WTC11 (cell line): ENCODE measurements around the gene THUMPD1. TPM values are rescaled to one million over a fixed set of nuclear protein-coding genes. Genes with fewer than 3 reads are reported as not detected.
"Not testable (repeated sequence)": the region's sequence is repeated elsewhere in the genome, so short reads cannot be mapped to it uniquely, and the experiment has no call there.

Experiments used
- ATAC-seq: fragments of 200-7000 bp; cut with Tn5 transposase; 2 replicates; pipeline ENCODE4 v1.10.0; 2021; ENCODE audit warnings: mild to moderate bottlenecking, moderate library complexity
- CTCF ChIA-PET: fragments of 300-600 bp; sonication (Branson Sonifier 250); formaldehyde crosslinking; loops from one replicate; lab custom pipeline; 2021; ENCODE audit warnings: antibody characterized with exemption; lab: Charles Lee
- POLR2A ChIA-PET: fragments of 350-600 bp; sonication (Branson Sonifier 250); formaldehyde crosslinking; loops from one replicate; lab custom pipeline; 2021; ENCODE audit warnings: antibody characterized with exemption; lab: Charles Lee
- DNase-seq: peaks from one replicate; pipeline ENCODE4 v3.0.0; 2021; ENCODE audit warnings: low spot score
- H3K27ac Mint-ChIP-seq: 2 replicates; pipeline ENCODE4 v1.8.0; 2021; ENCODE audit warnings: mixed read lengths
- H3K27me3 Mint-ChIP-seq: 2 replicates; pipeline ENCODE4 v1.8.0; 2021; ENCODE audit warnings: low read depth, mild to moderate bottlenecking, moderate library complexity, mixed read lengths
- H3K36me3 Mint-ChIP-seq: 2 replicates; pipeline ENCODE4 v1.8.0; 2021; ENCODE audit warnings: mixed read lengths
- H3K4me1 Mint-ChIP-seq: 2 replicates; pipeline ENCODE4 v1.8.0; 2022; ENCODE audit warnings: mixed read lengths
- H3K4me3 Mint-ChIP-seq: 2 replicates; pipeline ENCODE4 v1.8.0; 2021; ENCODE audit warnings: mild to moderate bottlenecking, moderate library complexity, mixed read lengths
- H3K9me3 Mint-ChIP-seq: 2 replicates; pipeline ENCODE4 v1.8.0; 2021; ENCODE audit warnings: mixed read lengths
- CTCF ChIP-seq: fragments of 200-600 bp; IDR thresholded peaks from 2 replicates; pipeline ENCODE4 v1.8.0; 2022; ENCODE audit warnings: antibody characterized with exemption
- E2F1 ChIP-seq: sonication (generic); formaldehyde crosslinking; IDR thresholded peaks from 2 replicates; pipeline ENCODE4 v1.8.0; 2022; ENCODE audit warnings: mild to moderate bottlenecking, missing genetic modification reagents
- ESRRA ChIP-seq: sonication (generic); formaldehyde crosslinking; IDR thresholded peaks from 2 replicates; pipeline ENCODE4 v1.8.1; 2022; ENCODE audit warnings: mild to moderate bottlenecking, missing genetic modification reagents, borderline replicate concordance
- HMGA2 ChIP-seq: fragments of 250-450 bp; sonication (Bioruptor Pico); IDR thresholded peaks from 2 replicates; pipeline ENCODE4 v1.4.0; 2021; ENCODE audit warnings: mild to moderate bottlenecking, moderate library complexity
- IRF1 ChIP-seq: sonication (generic); formaldehyde crosslinking; IDR thresholded peaks from 2 replicates; pipeline ENCODE4 v1.8.0; 2023; ENCODE audit warnings: missing genetic modification reagents
- IRF2 ChIP-seq: sonication (generic); formaldehyde crosslinking; IDR thresholded peaks from 2 replicates; pipeline ENCODE4 v1.8.0; 2022; ENCODE audit warnings: low read depth, missing genetic modification reagents, borderline replicate concordance
- JAZF1 ChIP-seq: fragments of 250-450 bp; sonication (Bioruptor Pico); IDR thresholded peaks from 2 replicates; pipeline ENCODE4 v1.9.0; 2021; ENCODE audit warnings: moderate library complexity, mild to moderate bottlenecking, inconsistent platforms
- RORB ChIP-seq: fragments of 250-450 bp; sonication (Bioruptor Pico); IDR thresholded peaks from 2 replicates; pipeline ENCODE4 v1.9.0; 2021; ENCODE audit warnings: mild to moderate bottlenecking
- TEAD4 ChIP-seq: sonication (generic); formaldehyde crosslinking; IDR thresholded peaks from 2 replicates; pipeline ENCODE4 v1.8.0; 2022; ENCODE audit warnings: mild to moderate bottlenecking, missing genetic modification reagents
- TP53 ChIP-seq: sonication (generic); formaldehyde crosslinking; IDR thresholded peaks from 2 replicates; pipeline ENCODE4 v1.8.1; 2023; ENCODE audit warnings: mild to moderate bottlenecking, missing genetic modification reagents
- ZNF138 ChIP-seq: sonication (generic); formaldehyde crosslinking; conservative IDR thresholded peaks from 2 replicates; pipeline ENCODE4 v1.8.1; 2022; ENCODE audit warnings: mild to moderate bottlenecking, moderate library complexity, missing genetic modification reagents
- ZNF671 ChIP-seq: fragments of 250-450 bp; sonication (Bioruptor Pico); IDR thresholded peaks from 2 replicates; pipeline ENCODE4 v1.8.0; 2021; ENCODE audit warnings: mild to moderate bottlenecking
- total RNA-seq: library from RNA; stranded (reverse); gene quantifications from 3 replicates; pipeline ENCODE4 v1.2.3, GENCODE V29; 2021
- TF ChIP-seq, protein P1 (sequence below): sonication (generic); formaldehyde crosslinking; IDR thresholded peaks from 2 replicates; pipeline ENCODE4 v1.8.1; 2022; ENCODE audit warnings: low read depth, missing genetic modification reagents, borderline replicate concordance
- TF ChIP-seq, protein P2 (sequence below): sonication (generic); formaldehyde crosslinking; IDR thresholded peaks from 2 replicates; pipeline ENCODE4 v1.8.1; 2023; ENCODE audit warnings: mild to moderate bottlenecking, moderate library complexity, missing genetic modification reagents
- TF ChIP-seq, protein P3 (sequence below): fragments of 250-450 bp; sonication (Bioruptor Pico); conservative IDR thresholded peaks from 2 replicates; pipeline ENCODE4 v1.9.0; 2021; ENCODE audit warnings: mild to moderate bottlenecking

THUMPD1 gene
- total RNA-seq, 1 experiment from 2014 or later: 48.5 TPM

- Mint-ChIP-seq H3K27ac (no peak overlapping the region), H3K4me3 (no peak overlapping the region), H3K4me1 (no peaks in the 10 kb centered on the region), H3K9me3 (0 out of 2 replicates have a peak, but pooled peaks cover 4% of the 10 kb centered on the region), H3K36me3 (no peaks in the 10 kb centered on the region), H3K27me3 (peaks cover under 1% of the 10 kb centered on the region)
- ChIA-PET POLR2A (no interaction called here), CTCF (no interaction called here)
- ATAC-seq (no peak), DNase-seq (no peak)
- no peak for TF ChIP-seq IRF1 (CRISPR knock-in tag)
- TF ChIP-seq JAZF1 (CRISPR knock-in tag): no peak
- TF ChIP-seq, protein P1, sequence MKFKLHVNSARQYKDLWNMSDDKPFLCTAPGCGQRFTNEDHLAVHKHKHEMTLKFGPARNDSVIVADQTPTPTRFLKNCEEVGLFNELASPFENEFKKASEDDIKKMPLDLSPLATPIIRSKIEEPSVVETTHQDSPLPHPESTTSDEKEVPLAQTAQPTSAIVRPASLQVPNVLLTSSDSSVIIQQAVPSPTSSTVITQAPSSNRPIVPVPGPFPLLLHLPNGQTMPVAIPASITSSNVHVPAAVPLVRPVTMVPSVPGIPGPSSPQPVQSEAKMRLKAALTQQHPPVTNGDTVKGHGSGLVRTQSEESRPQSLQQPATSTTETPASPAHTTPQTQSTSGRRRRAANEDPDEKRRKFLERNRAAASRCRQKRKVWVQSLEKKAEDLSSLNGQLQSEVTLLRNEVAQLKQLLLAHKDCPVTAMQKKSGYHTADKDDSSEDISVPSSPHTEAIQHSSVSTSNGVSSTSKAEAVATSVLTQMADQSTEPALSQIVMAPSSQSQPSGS (CRISPR knock-in tag): no peak
- no peak for TF ChIP-seq ZNF671 (CRISPR knock-in tag)
- TF ChIP-seq ESRRA: no peak
- no peak for TF ChIP-seq RORB
- TF ChIP-seq HMGA2 (CRISPR knock-in tag): no peak
- TF ChIP-seq, protein P2, sequence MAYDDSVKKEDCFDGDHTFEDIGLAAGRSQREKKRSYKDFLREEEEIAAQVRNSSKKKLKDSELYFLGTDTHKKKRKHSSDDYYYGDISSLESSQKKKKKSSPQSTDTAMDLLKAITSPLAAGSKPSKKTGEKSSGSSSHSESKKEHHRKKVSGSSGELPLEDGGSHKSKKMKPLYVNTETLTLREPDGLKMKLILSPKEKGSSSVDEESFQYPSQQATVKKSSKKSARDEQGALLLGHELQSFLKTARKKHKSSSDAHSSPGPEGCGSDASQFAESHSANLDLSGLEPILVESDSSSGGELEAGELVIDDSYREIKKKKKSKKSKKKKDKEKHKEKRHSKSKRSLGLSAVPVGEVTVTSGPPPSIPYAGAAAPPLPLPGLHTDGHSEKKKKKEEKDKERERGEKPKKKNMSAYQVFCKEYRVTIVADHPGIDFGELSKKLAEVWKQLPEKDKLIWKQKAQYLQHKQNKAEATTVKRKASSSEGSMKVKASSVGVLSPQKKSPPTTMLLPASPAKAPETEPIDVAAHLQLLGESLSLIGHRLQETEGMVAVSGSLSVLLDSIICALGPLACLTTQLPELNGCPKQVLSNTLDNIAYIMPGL: no peak
- TF ChIP-seq ZNF138: no peak
- TF ChIP-seq TEAD4 (CRISPR knock-in tag): no peak
- TF ChIP-seq IRF2 (CRISPR knock-in tag): no peak
- TF ChIP-seq E2F1 (CRISPR knock-in tag): no peak
- TF ChIP-seq, protein P3, sequence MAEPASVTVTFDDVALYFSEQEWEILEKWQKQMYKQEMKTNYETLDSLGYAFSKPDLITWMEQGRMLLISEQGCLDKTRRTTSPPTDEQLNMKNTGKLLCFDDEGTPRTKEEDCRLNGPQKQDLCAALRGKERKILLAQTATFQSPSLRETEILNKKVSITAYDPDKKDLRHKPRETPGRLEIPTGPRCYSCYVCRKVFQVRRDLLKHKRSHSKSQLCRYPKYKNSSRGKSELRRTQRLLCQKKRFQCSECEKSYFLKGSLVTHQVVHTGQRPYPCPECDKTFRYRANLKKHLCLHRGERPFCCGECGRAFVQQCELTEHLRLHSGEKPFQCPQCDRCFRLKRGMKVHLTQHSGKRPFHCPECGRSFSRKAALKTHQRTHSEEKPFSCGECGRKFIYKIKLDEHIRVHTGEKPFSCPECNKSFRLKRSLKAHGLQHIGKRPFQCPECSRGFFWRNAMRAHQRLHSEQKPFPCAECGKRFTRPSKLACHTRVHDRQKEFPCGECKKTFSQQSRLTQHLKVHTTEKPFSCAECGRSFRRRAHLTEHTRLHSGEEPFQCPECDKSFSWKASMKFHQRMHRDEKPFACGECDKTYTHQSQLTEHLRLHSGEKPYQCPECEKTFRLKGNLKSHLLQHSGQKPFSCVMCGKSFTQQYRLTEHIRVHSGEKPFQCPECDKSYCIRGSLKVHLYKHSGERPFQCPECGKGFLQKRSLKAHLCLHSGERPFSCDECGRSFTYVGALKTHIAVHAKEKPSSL (CRISPR knock-in tag): no peak
- no peak for TF ChIP-seq TP53 (CRISPR knock-in tag)
Observed at GRCh38 chr16:20711277-20711911, 30.2 kb downstream of the THUMPD1 start.

DNA sequence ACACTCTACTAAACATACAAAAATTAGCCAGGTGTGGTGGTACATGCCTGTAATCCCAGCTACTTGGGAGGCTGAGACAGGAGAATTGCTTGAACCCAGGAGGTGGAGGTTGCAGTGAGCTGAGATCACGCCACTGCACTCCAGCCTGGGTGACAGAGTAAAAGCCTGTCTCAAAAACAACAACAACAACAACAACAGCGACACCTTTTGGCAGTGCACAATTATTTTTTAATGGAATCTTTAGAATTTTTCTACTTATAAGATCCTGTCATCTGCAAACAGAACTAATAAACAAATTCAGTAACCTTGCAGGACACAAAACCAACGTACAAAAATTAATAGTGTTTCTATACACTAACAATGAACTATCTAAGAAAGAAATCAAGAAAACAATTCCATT, 33.5 kb downstream of the THUMPD1 start:
- H3K27me3 Mint-ChIP-seq, H3K9me3 Mint-ChIP-seq, H3K27ac Mint-ChIP-seq, ATAC-seq, H3K36me3 Mint-ChIP-seq, POLR2A ChIA-PET, H3K4me1 Mint-ChIP-seq, H3K4me3 Mint-ChIP-seq: not testable (repeated sequence)
- TF ChIP-seq CTCF: peak; percentile 58
- DNase-seq: peak; percentile 16
- CTCF ChIA-PET: interaction anchor here (0.8 to 1.1 kb wide), 4 partner anchors 11 to 322 kb away, joined by 3 to 4 read pairs (median 3); no protein-coding TSS in a partner anchor
